HCT116 (cell line): ENCODE results near the gene SETSIP. TPM values are rescaled to one million over a fixed set of nuclear protein-coding genes. Genes with fewer than 3 reads are reported as not detected.

ENCODE experiments used
- ATAC-seq: fragments of 200-7000 bp; cut with Tn5 transposase; 2 replicates; pipeline ENCODE4 v1.9.1; 2020; ENCODE audit warnings: mild to moderate bottlenecking, moderate library complexity
- BruUV-seq: library from RNA; stranded (reverse); fragments of 400-500 nt; replicated peaks from 2 replicates; lab custom pipeline; 2021; lab: Mats Ljungman, UMichigan
- CTCF ChIA-PET: fragments of 300-600 bp; sonication (Branson Sonifier 250); formaldehyde crosslinking; loops from one replicate; lab custom pipeline; 2021; ENCODE audit warnings: antibody characterized with exemption; lab: Charles Lee
- POLR2A ChIA-PET: fragments of 300-600, 350-600 bp; sonication (Branson Sonifier 250); formaldehyde crosslinking; loops from one replicate; lab custom pipeline; 2021; ENCODE audit warnings: antibody characterized with exemption; lab: Charles Lee
- RAD21 ChIA-PET, 2 experiments: fragments of 300-600 bp; sonication (Branson Sonifier 250); formaldehyde crosslinking; loops; one replicate each; lab custom pipeline; 2023; ENCODE audit warnings: low total read pairs in 2 of 2; ENCODE audit not compliant: uncharacterized antibody in 2 of 2, unreplicated experiment in 2 of 2, low non-redundant PET in 1 of 2; lab: Charles Lee
- DNase-seq: peaks from one replicate; pipeline ENCODE4 v3.0.0-alpha.2; 2010; ENCODE audit warnings: low read depth, low spot score
- H2AFZ ChIP-seq: fragments of 200-600 bp; shearing (Covaris generic), sonication (generic); 2 replicates; pipeline ENCODE4 v1.6.1; 2017; ENCODE audit warnings: low read depth, mixed run types, mixed read lengths, antibody characterized with exemption, low read length; ENCODE audit not compliant: poor library complexity, severe bottlenecking
- H3K27ac ChIP-seq: 2 replicates; pipeline ENCODE4 v1.5.1; 2012; ENCODE audit warnings: low read depth, low read length
- H3K27me3 ChIP-seq: fragments of 200-600 bp; sonication (generic); 2 replicates; pipeline ENCODE4 v1.6.1; 2016; ENCODE audit warnings: mixed run types, low read length, mixed read lengths; ENCODE audit not compliant: insufficient read depth
- H3K36me3 ChIP-seq, 2 experiments: fragments of 200-500 bp in 1 of 2; fragments of 200-600 bp in 1 of 2; sonication (Bioruptor generic) in 1 of 2; sonication (generic) in 1 of 2; 2 replicates each; pipeline versions ENCODE4 v1.5.1 to v1.6.1; 2014 to 2016; ENCODE audit warnings: low read length in 2 of 2, inconsistent platforms in 1 of 2, mixed read lengths in 1 of 2, mixed run types in 1 of 2; ENCODE audit not compliant: insufficient read depth in 2 of 2, control insufficient read depth in 1 of 2
- H3K4me1 ChIP-seq, 2 experiments: fragments of 200-600 bp in 1 of 2; sonication (generic) in 1 of 2; 2 replicates each; pipeline versions ENCODE4 v1.5.1 to v1.6.1; 2012 to 2017; ENCODE audit warnings: low read length in 2 of 2, inconsistent platforms in 1 of 2, mild to moderate bottlenecking in 1 of 2, mixed read lengths in 1 of 2, mixed run types in 1 of 2, moderate library complexity in 1 of 2; ENCODE audit not compliant: insufficient read depth in 2 of 2, control insufficient read depth in 1 of 2
- H3K4me2 ChIP-seq: fragments of 200-600 bp; sonication (generic); 2 replicates; pipeline ENCODE4 v1.6.1; 2017; ENCODE audit warnings: mixed run types, low read length, mixed read lengths
- H3K4me3 ChIP-seq, 2 experiments: fragments of 200-600 bp in 1 of 2; sonication (generic) in 1 of 2; replicated peaks in 1 of 2; 2 replicates each; pipeline ENCODE4 v1.5.1; 2011 to 2016; ENCODE audit warnings: low read length in 2 of 2, control low read depth in 1 of 2, low read depth in 1 of 2, mild to moderate bottlenecking in 1 of 2, mixed read lengths in 1 of 2, mixed run types in 1 of 2
- H3K79me2 ChIP-seq: fragments of 200-600 bp; sonication (generic); 2 replicates; pipeline ENCODE4 v1.6.1; 2017; ENCODE audit warnings: mild to moderate bottlenecking, mixed run types, low read length, moderate library complexity, mixed read lengths; ENCODE audit not compliant: insufficient read depth
- H3K9ac ChIP-seq: fragments of 200-600 bp; sonication (generic); 2 replicates; pipeline ENCODE4 v1.6.1; 2016; ENCODE audit warnings: low read length, mixed read lengths
- H3K9me2 ChIP-seq: fragments of 200-600 bp; sonication (generic), shearing (Covaris generic); 2 replicates; pipeline ENCODE4 v1.6.1; 2017; ENCODE audit warnings: mixed run types, mild to moderate bottlenecking, moderate library complexity; ENCODE audit not compliant: insufficient read depth
- H3K9me3 ChIP-seq, 2 experiments: fragments of 200-500 bp in 1 of 2; fragments of 200-600 bp in 1 of 2; sonication (Bioruptor generic) in 1 of 2; sonication (generic) in 1 of 2; 2 replicates each; pipeline ENCODE4 v1.6.1; 2014 to 2017; ENCODE audit warnings: low read length in 2 of 2, mixed read lengths in 2 of 2, inconsistent platforms in 1 of 2, low read depth in 1 of 2, mild to moderate bottlenecking in 1 of 2, mixed run types in 1 of 2, moderate library complexity in 1 of 2; ENCODE audit not compliant: control insufficient read depth in 1 of 2, insufficient read depth in 1 of 2
- H4K20me1 ChIP-seq: fragments of 200-600 bp; sonication (generic), shearing (Covaris generic); 2 replicates; pipeline ENCODE4 v1.6.1; 2017; ENCODE audit warnings: mixed run types, mild to moderate bottlenecking, moderate library complexity; ENCODE audit not compliant: insufficient read depth
- CBX3 ChIP-seq: IDR thresholded peaks from 2 replicates; pipeline ENCODE4 v1.6.1; 2012; ENCODE audit warnings: low read depth
- CEBPB ChIP-seq: IDR thresholded peaks from 2 replicates; pipeline ENCODE4 v1.6.1; 2012; ENCODE audit warnings: low read depth
- EZH2phosphoT487 ChIP-seq: fragments of 200-600 bp; IDR thresholded peaks from 2 replicates; pipeline ENCODE4 v1.6.1; 2018; ENCODE audit warnings: antibody characterized with exemption, borderline replicate concordance
- FOSL1 ChIP-seq: IDR thresholded peaks from 2 replicates; pipeline ENCODE4 v1.6.1; 2012; ENCODE audit warnings: low read depth
- POLR2A ChIP-seq: IDR thresholded peaks from 2 replicates; pipeline ENCODE4 v1.7.0; 2011; ENCODE audit warnings: borderline replicate concordance; ENCODE audit not compliant: insufficient read depth, insufficient read length; ENCODE audit errors: extremely low read depth
- RAD21 ChIP-seq: IDR thresholded peaks from 2 replicates; pipeline ENCODE4 v1.6.1; 2012; ENCODE audit warnings: low read depth, mild to moderate bottlenecking
- SIN3A ChIP-seq: IDR thresholded peaks from 2 replicates; pipeline ENCODE4 v1.6.1; 2012; ENCODE audit warnings: low read depth
- SP1 ChIP-seq: IDR thresholded peaks from 2 replicates; pipeline ENCODE4 v1.6.1; 2012; ENCODE audit warnings: low read depth
- SRF ChIP-seq: IDR thresholded peaks from 2 replicates; pipeline ENCODE4 v1.6.1; 2012; ENCODE audit warnings: low read depth
- YY1 ChIP-seq: IDR thresholded peaks from 2 replicates; pipeline ENCODE4 v1.6.1; 2011; ENCODE audit warnings: low read length, low read depth, moderate library complexity, mild to moderate bottlenecking; ENCODE audit not compliant: insufficient replicate concordance; ENCODE audit errors: extremely low read depth
- ZFX ChIP-seq: fragments of 450-650 bp; IDR thresholded peaks from 2 replicates; pipeline ENCODE4 v1.6.1; 2017
- intact Hi-C: fragments of 100-400 bp; cut with micrococcal nuclease; formaldehyde crosslinking; loops from 2 replicates; pipeline ENCODE4 v1.10.0; 2022
- total RNA-seq: library from RNA; stranded (reverse); gene quantifications from one replicate; pipeline ENCODE4 v1.2.1, GENCODE V29; 2021; ENCODE audit not compliant: unreplicated experiment
- TF ChIP-seq, protein P1 (sequence below), 3 experiments: fragments of 200-600 bp in 1 of 3; sonication (generic) in 1 of 3; IDR thresholded peaks in 2 of 3; conservative IDR thresholded peaks in 1 of 3; 2 replicates each; pipeline ENCODE4 v1.5.1; 2012 to 2017; ENCODE audit warnings: low read depth in 2 of 3, low read length in 2 of 3, antibody characterized with exemption in 1 of 3, borderline replicate concordance in 1 of 3, control low read depth in 1 of 3, mild to moderate bottlenecking in 1 of 3, mixed read lengths in 1 of 3, mixed run types in 1 of 3, moderate library complexity in 1 of 3; ENCODE audit not compliant: insufficient read depth in 1 of 3
- TF ChIP-seq, protein P2 (sequence below): IDR thresholded peaks from 2 replicates; pipeline ENCODE4 v1.6.1; 2012
- TF ChIP-seq, protein P3 (sequence below): IDR thresholded peaks from 2 replicates; pipeline ENCODE4 v1.6.1; 2012

SETSIP gene
- total RNA-seq, 1 experiment from 2014 or later, result 0.27 TPM

DNA sequence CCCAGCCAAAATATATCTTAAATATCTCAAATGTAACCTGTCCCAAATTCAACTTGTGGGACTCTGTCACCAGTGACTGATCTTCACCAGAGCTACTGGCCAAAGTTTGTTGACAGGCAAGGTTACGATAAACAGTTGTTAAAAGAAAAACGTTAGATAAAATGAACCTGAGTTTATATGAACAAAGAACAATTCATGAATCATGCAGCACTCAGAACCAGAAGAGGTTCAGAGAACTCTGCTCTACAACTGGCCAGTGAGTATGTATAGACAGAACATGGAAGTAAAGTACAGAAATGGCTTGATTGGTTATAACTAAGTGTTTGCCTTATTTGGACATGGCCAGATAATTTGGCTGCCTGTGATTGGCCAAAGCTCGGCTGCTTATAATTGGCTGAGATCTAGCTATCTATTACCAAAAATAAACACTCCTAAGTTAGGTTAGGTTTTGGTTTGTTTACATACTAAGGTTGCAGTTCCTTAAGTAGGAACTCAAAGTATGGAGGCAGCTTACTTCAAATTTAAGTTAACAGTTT is 30.4 kb upstream of the SETSIP start:
- no peak overlapping the region for H3K9ac ChIP-seq
- H3K4me2 ChIP-seq, result no peak overlapping the region
- H3K27ac ChIP-seq, result no peak overlapping the region
- H3K9me3 ChIP-seq, result no peaks in the 10 kb centered on the region
- CTCF ChIA-PET, result no interaction called here
- no peak for TF ChIP-seq FOSL1
- no peak for TF ChIP-seq YY1
- TF ChIP-seq SRF, result 0 out of 2 replicates have a peak, but pooled peaks have one; percentile 34
- TF ChIP-seq, all 23 proteins: peak for 1
- H2AFZ ChIP-seq, result no peak overlapping the region
- H3K27me3 ChIP-seq, result no peaks in the 10 kb centered on the region
- BruUV-seq, result no TSS peak
- ATAC-seq, result no peak
- no peaks in the 10 kb centered on the region for H4K20me1 ChIP-seq
- DNase-seq, result no peak
- no peaks in the 10 kb centered on the region for H3K36me3 ChIP-seq
- H3K4me1 ChIP-seq, result no peaks in the 10 kb centered on the region
- intact Hi-C loops, result no loop called here
- ChIA-PET RAD21 (no interaction called here), POLR2A (no interaction called here)
- no peaks in the 10 kb centered on the region for H3K79me2 ChIP-seq
- H3K4me3 ChIP-seq, result no peak overlapping the region
- H3K9me2 ChIP-seq, result no peaks in the 10 kb centered on the region

DNA sequence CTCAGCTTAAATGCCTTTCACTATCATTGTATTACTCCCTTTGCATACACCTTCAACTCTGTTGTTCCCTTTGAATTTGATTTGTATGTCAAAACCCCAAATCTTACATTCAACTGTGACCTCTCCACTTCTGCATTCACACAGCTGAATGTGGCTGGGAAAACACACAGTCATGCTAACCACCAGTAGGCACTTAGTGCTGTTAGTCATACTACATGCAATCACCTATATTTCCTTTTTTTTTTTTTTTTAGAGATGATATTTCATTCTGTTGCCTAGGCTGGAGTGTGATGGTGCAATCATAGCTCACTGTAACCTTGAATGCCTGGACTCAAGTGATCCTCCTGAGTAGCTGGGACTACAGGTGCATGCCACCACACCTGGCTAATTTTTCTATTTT is 21.1 kb upstream of the SETSIP start:
- no peaks in the 10 kb centered on the region for H3K36me3 ChIP-seq
- no peaks in the 10 kb centered on the region for H3K9me2 ChIP-seq
- H3K9me3 ChIP-seq, result no peaks in the 10 kb centered on the region
- no peaks in the 10 kb centered on the region for H3K79me2 ChIP-seq
- CTCF ChIA-PET, result no interaction called here
- POLR2A ChIA-PET, result no interaction called here
- ATAC-seq (no peak), DNase-seq (no peak)
- intact Hi-C loops, result no loop called here
- TF ChIP-seq EZH2phosphoT487 (no peak), YY1 (no peak), CBX3 (no peak), POLR2A (no peak), CEBPB (no peak), RAD21 (no peak), SP1 (no peak), SIN3A (no peak), ZFX (no peak), SRF (no peak)
- TF ChIP-seq, protein P1, sequence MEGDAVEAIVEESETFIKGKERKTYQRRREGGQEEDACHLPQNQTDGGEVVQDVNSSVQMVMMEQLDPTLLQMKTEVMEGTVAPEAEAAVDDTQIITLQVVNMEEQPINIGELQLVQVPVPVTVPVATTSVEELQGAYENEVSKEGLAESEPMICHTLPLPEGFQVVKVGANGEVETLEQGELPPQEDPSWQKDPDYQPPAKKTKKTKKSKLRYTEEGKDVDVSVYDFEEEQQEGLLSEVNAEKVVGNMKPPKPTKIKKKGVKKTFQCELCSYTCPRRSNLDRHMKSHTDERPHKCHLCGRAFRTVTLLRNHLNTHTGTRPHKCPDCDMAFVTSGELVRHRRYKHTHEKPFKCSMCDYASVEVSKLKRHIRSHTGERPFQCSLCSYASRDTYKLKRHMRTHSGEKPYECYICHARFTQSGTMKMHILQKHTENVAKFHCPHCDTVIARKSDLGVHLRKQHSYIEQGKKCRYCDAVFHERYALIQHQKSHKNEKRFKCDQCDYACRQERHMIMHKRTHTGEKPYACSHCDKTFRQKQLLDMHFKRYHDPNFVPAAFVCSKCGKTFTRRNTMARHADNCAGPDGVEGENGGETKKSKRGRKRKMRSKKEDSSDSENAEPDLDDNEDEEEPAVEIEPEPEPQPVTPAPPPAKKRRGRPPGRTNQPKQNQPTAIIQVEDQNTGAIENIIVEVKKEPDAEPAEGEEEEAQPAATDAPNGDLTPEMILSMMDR (IDR thresholded peaks at IDR 0.05 in 2 of 3, conservative IDR thresholded peaks at IDR 0.05 in 1 of 3; ENCODE audit: borderline replicate concordance in 1 of 3, insufficient read depth in 1 of 3, low read depth in 2 of 3, low read length in 2 of 3), result no peak
- TF ChIP-seq, protein P2, sequence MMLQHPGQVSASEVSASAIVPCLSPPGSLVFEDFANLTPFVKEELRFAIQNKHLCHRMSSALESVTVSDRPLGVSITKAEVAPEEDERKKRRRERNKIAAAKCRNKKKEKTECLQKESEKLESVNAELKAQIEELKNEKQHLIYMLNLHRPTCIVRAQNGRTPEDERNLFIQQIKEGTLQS, result no peak
- TF ChIP-seq, protein P3, sequence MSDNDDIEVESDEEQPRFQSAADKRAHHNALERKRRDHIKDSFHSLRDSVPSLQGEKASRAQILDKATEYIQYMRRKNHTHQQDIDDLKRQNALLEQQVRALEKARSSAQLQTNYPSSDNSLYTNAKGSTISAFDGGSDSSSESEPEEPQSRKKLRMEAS, result no peak
- no peaks in the 10 kb centered on the region for H3K4me1 ChIP-seq
- H4K20me1 ChIP-seq, result no peaks in the 10 kb centered on the region
- H3K27me3 ChIP-seq, result no peaks in the 10 kb centered on the region
- H2AFZ ChIP-seq, result no peak overlapping the region
- no peak overlapping the region for H3K27ac ChIP-seq
- no peak overlapping the region for H3K4me3 ChIP-seq
- RAD21 ChIA-PET, result no interaction called here
- H3K4me2 ChIP-seq, result no peak overlapping the region
- BruUV-seq, result no TSS peak
- H3K9ac ChIP-seq, result no peak overlapping the region
